Transverse colon (tissue), 4 donors: Measurements from ENCODE around the gene BPGM.

ENCODE experiments used
- POLR2AphosphoS5 ChIP-seq, 3 donors: sonication (generic); formaldehyde crosslinking; IDR thresholded peaks; one replicate each; pipeline ENCODE4 v1.6.1; 2016; ENCODE audit warnings: antibody characterized with exemption in 3 of 3
- TF ChIP-seq, protein P1 (sequence below), 5 experiments: fragments of 200-600 bp in 3 of 5; fragments of 450-650 bp in 2 of 5; sonication (generic) in 3 of 5; IDR thresholded peaks; 1 replicate in 2 of 5; 2 replicates in 3 of 5; pipeline ENCODE4 v1.5.1; 2016 to 2017; ENCODE audit warnings: antibody characterized with exemption in 5 of 5, inconsistent platforms in 3 of 5, mild to moderate bottlenecking in 2 of 5, moderate library complexity in 1 of 5

DNA sequence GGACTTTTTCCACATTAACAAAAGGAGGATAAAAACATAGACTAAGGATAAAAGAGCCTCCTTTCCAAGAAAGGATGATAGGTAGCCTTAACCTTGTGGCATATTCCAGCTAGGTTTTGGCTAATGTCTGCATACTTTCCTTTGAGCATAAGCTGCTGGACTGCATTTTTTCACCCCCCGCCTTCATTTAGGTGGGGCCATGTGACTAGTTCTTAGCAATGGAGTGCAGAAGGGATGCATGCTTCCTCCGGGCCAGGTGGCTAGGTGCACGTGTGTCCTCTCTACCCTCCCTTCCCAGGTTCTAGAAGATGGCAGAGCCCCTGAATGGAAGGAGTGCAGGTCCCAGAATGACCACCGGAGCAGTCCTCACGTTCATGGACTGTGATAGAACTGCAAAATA, 59.8 kb downstream of the BPGM start:
- TF ChIP-seq, protein P1, sequence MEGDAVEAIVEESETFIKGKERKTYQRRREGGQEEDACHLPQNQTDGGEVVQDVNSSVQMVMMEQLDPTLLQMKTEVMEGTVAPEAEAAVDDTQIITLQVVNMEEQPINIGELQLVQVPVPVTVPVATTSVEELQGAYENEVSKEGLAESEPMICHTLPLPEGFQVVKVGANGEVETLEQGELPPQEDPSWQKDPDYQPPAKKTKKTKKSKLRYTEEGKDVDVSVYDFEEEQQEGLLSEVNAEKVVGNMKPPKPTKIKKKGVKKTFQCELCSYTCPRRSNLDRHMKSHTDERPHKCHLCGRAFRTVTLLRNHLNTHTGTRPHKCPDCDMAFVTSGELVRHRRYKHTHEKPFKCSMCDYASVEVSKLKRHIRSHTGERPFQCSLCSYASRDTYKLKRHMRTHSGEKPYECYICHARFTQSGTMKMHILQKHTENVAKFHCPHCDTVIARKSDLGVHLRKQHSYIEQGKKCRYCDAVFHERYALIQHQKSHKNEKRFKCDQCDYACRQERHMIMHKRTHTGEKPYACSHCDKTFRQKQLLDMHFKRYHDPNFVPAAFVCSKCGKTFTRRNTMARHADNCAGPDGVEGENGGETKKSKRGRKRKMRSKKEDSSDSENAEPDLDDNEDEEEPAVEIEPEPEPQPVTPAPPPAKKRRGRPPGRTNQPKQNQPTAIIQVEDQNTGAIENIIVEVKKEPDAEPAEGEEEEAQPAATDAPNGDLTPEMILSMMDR (IDR thresholded peaks at IDR 0.05), result no peak
- no peak for TF ChIP-seq POLR2AphosphoS5 (IDR thresholded peaks at IDR 0.05)
